ENCODE data around the gene CHST15.

Gene CHST15

GRCh38 chr10:124014416-124015154, 78.8 kb downstream of the CHST15 start:
- DNase-seq (ENCODE audit: extremely low read depth in 1 of 2, low read depth in 1 of 2) = no peak

GRCh38 chr10:124013916-124014315, 79.5 kb downstream of the CHST15 start:
- no peak for DNase-seq (ENCODE audit: extremely low read depth in 1 of 2, low read depth in 1 of 2)

GRCh38 chr10:124012991-124013390, 80.4 kb downstream of the CHST15 start:
- no peak for DNase-seq (ENCODE audit: extremely low read depth in 1 of 2, low read depth in 1 of 2)

GRCh38 chr10:124012583-124012982, 80.8 kb downstream of the CHST15 start:
- no peak for DNase-seq (ENCODE audit: extremely low read depth in 1 of 2, low read depth in 1 of 2)

GRCh38 chr10:124012066-124012465, 81.3 kb downstream of the CHST15 start:
- no peak for DNase-seq (ENCODE audit: extremely low read depth in 1 of 2, low read depth in 1 of 2)

GRCh38 chr10:124011464-124011863, 81.9 kb downstream of the CHST15 start:
- no peak for DNase-seq (ENCODE audit: extremely low read depth in 1 of 2, low read depth in 1 of 2)

GRCh38 chr10:124010563-124011131, 82.8 kb downstream of the CHST15 start:
- no peak for DNase-seq (ENCODE audit: extremely low read depth in 1 of 2, low read depth in 1 of 2)

GRCh38 chr10:124010024-124010423, 83.4 kb downstream of the CHST15 start:
- no peak for DNase-seq (ENCODE audit: extremely low read depth in 1 of 2, low read depth in 1 of 2)

GRCh38 chr10:124009231-124010015, 84.0 kb downstream of the CHST15 start:
- DNase-seq (ENCODE audit: extremely low read depth in 1 of 2, low read depth in 1 of 2) = no peak

GRCh38 chr10:124008681-124009080, 84.7 kb downstream of the CHST15 start:
- no peak for DNase-seq (ENCODE audit: extremely low read depth in 1 of 2, low read depth in 1 of 2)

GRCh38 chr10:124008187-124008586, 85.2 kb downstream of the CHST15 start:
- no peak for DNase-seq (ENCODE audit: extremely low read depth in 1 of 2, low read depth in 1 of 2)

- DNase-seq (ENCODE audit: extremely low read depth in 1 of 2, low read depth in 1 of 2) = no peak
These were observed 85.6 kb downstream of the CHST15 start for GRCh38 chr10:124007773-124008145.

- no peak for DNase-seq (ENCODE audit: extremely low read depth in 1 of 2, low read depth in 1 of 2)
These were observed 86.2 kb downstream of the CHST15 start for GRCh38 chr10:124007102-124007772.

GRCh38 chr10:124006526-124006925, 86.9 kb downstream of the CHST15 start:
- no peak for DNase-seq (ENCODE audit: extremely low read depth in 1 of 2, low read depth in 1 of 2)

GRCh38 chr10:124005991-124006392, 87.4 kb downstream of the CHST15 start:
- DNase-seq (ENCODE audit: extremely low read depth in 1 of 2, low read depth in 1 of 2) = no peak

- DNase-seq (ENCODE audit: extremely low read depth in 1 of 2, low read depth in 1 of 2) = no peak
These were observed 88.3 kb downstream of the CHST15 start for GRCh38 chr10:124005091-124005490.

- DNase-seq (ENCODE audit: extremely low read depth in 1 of 2, low read depth in 1 of 2) = no peak
These were observed 88.8 kb downstream of the CHST15 start for GRCh38 chr10:124004663-124005004.

GRCh38 chr10:124003871-124004662, 89.3 kb downstream of the CHST15 start:
- DNase-seq (ENCODE audit: extremely low read depth in 1 of 2, low read depth in 1 of 2) = no peak

GRCh38 chr10:124003481-124003870, 89.9 kb downstream of the CHST15 start:
- DNase-seq (ENCODE audit: extremely low read depth in 1 of 2, low read depth in 1 of 2) = no peak

GRCh38 chr10:124003070-124003419, 90.4 kb downstream of the CHST15 start:
- no peak for DNase-seq (ENCODE audit: extremely low read depth in 1 of 2, low read depth in 1 of 2)

All from stimulated activated CD8-positive, alpha-beta memory T cell treated with anti-CD3 and anti-CD28 coated beads, Interleukin-7, amount 100 ng/mL, for 48 hours (primary cell).